Calu3 (cell line): ENCODE measurements around the gene WASHC4. TPM values are rescaled to one million over a fixed set of nuclear protein-coding genes. Genes with fewer than 3 reads are reported as not detected.

Experiments used
- BruUV-seq: library from RNA; stranded (reverse); fragments of 400-500 nt; replicated peaks from 2 replicates; lab custom pipeline; 2021; lab: Mats Ljungman, UMichigan
- CTCF ChIA-PET: fragments of 300-600 bp; sonication (Branson Sonifier 250); formaldehyde crosslinking; loops from one replicate; lab custom pipeline; 2022; ENCODE audit warnings: antibody characterized with exemption; lab: Charles Lee
- DNase-seq: peaks from one replicate; pipeline ENCODE4 v3.0.0; 2022
- H3K27ac Mint-ChIP-seq: one replicate; pipeline ENCODE4 v1.8.0; 2022; ENCODE audit warnings: mixed read lengths; ENCODE audit not compliant: unreplicated experiment
- H3K27me3 Mint-ChIP-seq: one replicate; pipeline ENCODE4 v1.8.0; 2022; ENCODE audit warnings: mixed read lengths; ENCODE audit not compliant: unreplicated experiment
- H3K36me3 Mint-ChIP-seq: one replicate; pipeline ENCODE4 v1.8.0; 2022; ENCODE audit warnings: mild to moderate bottlenecking, moderate library complexity, mixed read lengths; ENCODE audit not compliant: insufficient read depth, unreplicated experiment
- H3K4me1 Mint-ChIP-seq: one replicate; pipeline ENCODE4 v1.8.0; 2022; ENCODE audit warnings: mild to moderate bottlenecking, low read depth, mixed read lengths; ENCODE audit not compliant: unreplicated experiment
- H3K4me3 Mint-ChIP-seq: one replicate; pipeline ENCODE4 v1.8.0; 2022; ENCODE audit warnings: mild to moderate bottlenecking, low read depth, moderate library complexity, mixed read lengths; ENCODE audit not compliant: unreplicated experiment
- H3K9me3 Mint-ChIP-seq: one replicate; pipeline ENCODE4 v1.8.0; 2022; ENCODE audit warnings: low read depth, mixed read lengths; ENCODE audit not compliant: unreplicated experiment
- CTCF ChIP-seq: fragments of 200-600 bp; IDR thresholded peaks from one replicate; pipeline ENCODE4 v1.8.0; 2022; ENCODE audit warnings: antibody characterized with exemption; ENCODE audit not compliant: unreplicated experiment
- intact Hi-C: fragments of 100-400 bp; cut with micrococcal nuclease; formaldehyde crosslinking; loops from one replicate; pipeline ENCODE4 v1.10.0; 2022; ENCODE audit not compliant: unreplicated experiment
- total RNA-seq: library from RNA; stranded (reverse); gene quantifications from 2 replicates; pipeline ENCODE4 v1.2.3, GENCODE V29; 2022

Gene WASHC4
- total RNA-seq, 1 experiment from 2014 or later, result 73.0 TPM

GRCh38 chr12:105206686-105207374 lies 99.3 kb downstream of the WASHC4 start:
- Mint-ChIP-seq H3K4me1 (no peaks in the 10 kb centered on the region), H3K27me3 (no peaks in the 10 kb centered on the region), H3K9me3 (no peaks in the 10 kb centered on the region), H3K27ac (no peak overlapping the region), H3K36me3 (peaks cover 51% of the 10 kb centered on the region), H3K4me3 (no peak overlapping the region)
- intact Hi-C loops, result no loop called here
- no peak for TF ChIP-seq CTCF
- CTCF ChIA-PET, result no interaction called here
- DNase-seq, result no peak
- no TSS peak for BruUV-seq

DNA sequence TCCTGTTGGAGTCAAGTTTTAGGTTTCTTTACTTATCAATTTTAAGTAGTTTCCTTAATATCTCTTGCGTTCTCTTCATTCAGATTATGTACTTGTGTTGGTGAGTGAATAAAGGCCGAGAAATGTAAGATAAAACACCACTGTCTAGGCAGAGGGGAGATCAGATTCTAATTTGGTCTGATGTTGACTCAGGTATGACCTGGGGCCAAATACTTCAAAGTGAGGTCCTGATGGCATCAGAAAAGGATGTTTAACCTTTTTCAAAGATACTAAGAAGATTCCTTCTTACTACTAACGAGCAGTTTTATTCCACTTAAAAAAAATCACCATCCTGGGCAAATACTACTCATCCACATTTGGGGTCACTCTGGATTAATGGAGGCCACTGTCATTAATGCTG lies 101.6 kb downstream of the WASHC4 start:
- H3K36me3 Mint-ChIP-seq, result peaks cover 48% of the 10 kb centered on the region
- DNase-seq, result no peak
- H3K9me3 Mint-ChIP-seq, result no peaks in the 10 kb centered on the region
- TF ChIP-seq CTCF, result no peak
- H3K4me3 Mint-ChIP-seq, result no peak overlapping the region
- CTCF ChIA-PET, result no interaction called here
- H3K4me1 Mint-ChIP-seq, result peaks cover 3% of the 10 kb centered on the region
- H3K27me3 Mint-ChIP-seq, result no peaks in the 10 kb centered on the region
- H3K27ac Mint-ChIP-seq, result no peak overlapping the region
- intact Hi-C loops, result no loop called here
- no TSS peak for BruUV-seq

DNA sequence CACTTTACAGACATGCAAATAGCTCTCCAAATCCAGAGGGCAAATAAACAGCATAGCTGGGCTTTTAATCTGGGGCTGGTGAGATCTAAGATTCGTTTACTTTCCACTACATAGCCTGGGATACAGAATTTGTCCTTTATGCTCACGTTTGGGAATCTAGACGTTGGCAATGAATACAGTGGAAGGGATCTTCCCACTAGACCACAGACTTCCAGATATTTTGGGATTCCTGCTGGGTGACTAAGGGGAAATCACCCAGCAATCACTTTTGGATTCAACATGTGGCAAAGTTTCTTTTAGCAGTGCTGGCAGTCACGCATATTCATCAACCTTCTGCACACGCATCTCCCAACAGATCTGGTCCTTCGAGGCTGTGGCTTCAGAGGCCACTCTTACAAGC lies 104.9 kb downstream of the WASHC4 start:
- peaks cover 67% of the 10 kb centered on the region for H3K36me3 Mint-ChIP-seq
- no peak for TF ChIP-seq CTCF
- H3K4me1 Mint-ChIP-seq, result peaks cover 20% of the 10 kb centered on the region
- H3K9me3 Mint-ChIP-seq, result no peaks in the 10 kb centered on the region
- BruUV-seq, result no TSS peak
- intact Hi-C loops, result no loop called here
- H3K4me3 Mint-ChIP-seq, result no peak overlapping the region
- CTCF ChIA-PET, result interaction anchor here (0.6 kb wide), 1 partner anchor 150 kb away, joined by 3 read pairs; no protein-coding TSS in a partner anchor
- H3K27me3 Mint-ChIP-seq, result no peaks in the 10 kb centered on the region
- no peak for DNase-seq
- H3K27ac Mint-ChIP-seq, result no peak overlapping the region

DNA sequence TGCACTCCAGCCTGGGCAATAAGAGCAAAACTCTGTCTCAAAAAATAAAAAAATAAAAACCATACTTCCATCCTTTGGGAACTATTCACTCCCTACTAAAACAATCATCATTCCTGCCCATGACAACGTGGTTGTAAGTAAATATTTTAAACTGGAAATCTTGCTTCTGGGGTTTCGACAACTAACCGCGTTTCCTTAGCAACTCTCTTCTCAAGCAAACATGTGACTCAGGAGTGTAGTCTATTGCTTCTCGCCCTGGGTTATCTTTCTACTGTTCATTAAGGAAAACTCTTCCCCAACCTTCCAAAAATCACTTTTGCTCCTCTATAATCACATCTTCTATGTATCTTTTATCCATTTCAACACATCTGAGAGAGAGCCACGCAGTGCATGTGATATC lies 106.6 kb downstream of the WASHC4 start:
- Mint-ChIP-seq H3K36me3 (peaks cover 71% of the 10 kb centered on the region), H3K9me3 (no peaks in the 10 kb centered on the region), H3K27ac (peak overlapping the region; percentile 68), H3K27me3 (no peaks in the 10 kb centered on the region), H3K4me1 (peaks cover 20% of the 10 kb centered on the region), H3K4me3 (peak overlapping the region; percentile 13)
- TF ChIP-seq CTCF, result no peak
- peak; percentile 21 for DNase-seq
- intact Hi-C loops, result loop anchor here (1.0 kb wide), 1 partner anchor 169 kb away; no protein-coding TSS in a partner anchor
- no TSS peak for BruUV-seq
- CTCF ChIA-PET, result interaction anchor here (0.9 to 1.0 kb wide), 2 partner anchors 104 to 165 kb away, joined by 5 read pairs; no protein-coding TSS in a partner anchor
